Measurements from ENCODE around the gene GALNT9.

Gene GALNT9

DNA sequence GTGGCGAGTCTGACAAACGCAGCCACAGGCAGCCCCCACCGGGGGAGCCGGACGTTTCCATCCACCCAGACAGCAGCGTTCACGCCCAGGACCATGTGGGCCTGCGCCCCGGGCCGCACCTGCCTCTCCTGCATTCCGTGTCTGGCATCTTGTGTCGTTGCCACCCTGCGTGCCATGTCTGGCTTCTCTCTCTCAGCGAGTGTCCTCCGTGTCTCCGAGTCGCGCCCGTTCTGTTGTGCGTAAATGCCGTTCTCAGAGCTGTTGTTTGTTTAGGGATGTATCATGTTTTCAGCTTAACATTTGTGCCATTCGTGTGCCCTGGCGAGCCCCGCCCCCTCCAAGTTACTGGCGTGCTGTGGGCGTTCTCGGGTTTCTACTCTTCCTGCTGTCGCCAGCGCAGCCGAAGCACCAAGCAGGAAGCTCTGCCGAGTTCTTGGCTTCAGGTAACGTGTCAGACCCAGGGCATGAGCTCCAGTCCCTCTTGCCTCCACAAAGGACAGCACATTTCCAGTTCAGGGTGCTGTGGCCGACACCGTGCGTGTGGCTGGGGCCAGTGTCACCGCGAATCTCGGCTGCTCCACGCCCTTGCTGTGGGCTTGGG, 150.5 kb downstream of the GALNT9 start:
- DNase-seq: peak in 1 of 2 experiments; percentile 20

DNA sequence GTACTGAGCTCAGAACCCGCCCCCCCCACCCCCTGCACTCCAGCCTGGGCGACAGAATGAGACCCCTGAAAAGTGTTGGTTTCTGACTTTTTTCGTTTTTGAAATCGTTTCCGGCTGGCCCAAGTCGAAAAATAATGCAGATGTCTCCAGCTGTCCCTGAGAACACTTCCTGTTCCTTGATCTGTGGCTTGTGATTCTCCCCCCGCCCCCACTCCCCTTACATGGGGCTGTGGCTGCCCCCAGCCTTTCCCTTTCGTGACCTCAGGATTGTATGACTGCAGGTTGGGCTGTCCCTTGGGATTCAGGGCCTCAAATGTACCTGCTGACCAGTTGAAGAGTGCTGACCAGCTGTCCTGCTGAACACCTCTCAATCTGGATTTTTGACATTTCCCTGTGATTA, 151.1 kb downstream of the GALNT9 start:
- DNase-seq: no peak

DNA sequence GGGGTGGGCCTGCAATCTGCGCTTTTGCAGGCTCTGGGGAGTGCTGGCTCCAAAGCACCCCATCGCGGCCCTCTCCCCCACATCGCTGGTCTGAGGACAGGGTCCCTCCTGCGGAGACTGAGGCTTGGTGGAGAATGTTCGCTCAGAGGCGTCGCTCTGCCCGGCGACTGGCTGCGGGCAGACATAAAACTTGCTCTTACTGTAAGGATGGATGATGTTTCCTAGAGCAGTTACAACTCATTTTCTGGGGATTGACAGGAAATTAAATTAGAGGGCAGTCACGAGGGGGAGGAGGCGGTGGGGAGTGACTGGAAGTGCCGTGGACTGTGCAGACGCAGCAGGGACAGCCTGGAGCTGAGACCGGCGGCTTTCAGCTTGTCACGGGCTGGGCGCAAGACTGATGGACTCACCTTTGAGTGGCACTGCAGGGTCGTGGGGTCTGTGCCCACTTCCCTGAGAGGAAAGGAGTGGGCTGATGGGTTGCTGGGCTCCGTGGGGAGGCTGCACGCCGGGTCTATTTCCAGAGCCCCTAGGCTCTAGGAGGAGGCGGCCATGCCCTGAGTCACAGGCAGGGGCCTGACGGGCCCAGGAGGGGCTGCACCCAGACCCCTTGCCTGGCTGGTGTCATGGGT, 152.4 kb downstream of the GALNT9 start:
- no peak for DNase-seq

DNA sequence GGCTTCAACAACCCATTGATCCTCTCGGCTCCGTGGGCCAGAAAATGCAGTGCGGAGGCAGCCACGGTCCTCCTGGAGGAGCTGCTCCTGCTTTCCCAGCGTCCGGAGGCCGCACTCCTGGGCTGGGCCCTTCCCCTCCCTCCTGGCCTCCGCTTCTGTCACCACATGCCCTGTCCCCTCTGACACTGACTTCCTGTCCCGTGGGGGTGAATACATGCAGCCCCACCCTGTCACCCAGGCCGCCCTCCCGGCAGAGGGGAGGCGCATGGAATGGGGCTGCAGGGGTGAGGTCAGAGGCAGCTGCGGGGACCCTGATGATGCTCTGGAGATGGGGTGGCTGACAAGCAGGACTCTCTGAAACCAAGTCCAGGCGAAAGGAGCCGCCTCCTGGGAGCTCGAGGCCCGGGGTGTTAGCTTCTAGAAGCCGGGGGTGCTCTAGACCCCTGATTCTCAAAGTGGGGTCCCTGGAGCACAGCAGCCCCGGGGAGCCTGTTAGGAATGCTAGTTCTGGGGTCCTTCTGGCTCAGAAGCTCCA, 152.9 kb downstream of the GALNT9 start:
- DNase-seq: no peak

DNA sequence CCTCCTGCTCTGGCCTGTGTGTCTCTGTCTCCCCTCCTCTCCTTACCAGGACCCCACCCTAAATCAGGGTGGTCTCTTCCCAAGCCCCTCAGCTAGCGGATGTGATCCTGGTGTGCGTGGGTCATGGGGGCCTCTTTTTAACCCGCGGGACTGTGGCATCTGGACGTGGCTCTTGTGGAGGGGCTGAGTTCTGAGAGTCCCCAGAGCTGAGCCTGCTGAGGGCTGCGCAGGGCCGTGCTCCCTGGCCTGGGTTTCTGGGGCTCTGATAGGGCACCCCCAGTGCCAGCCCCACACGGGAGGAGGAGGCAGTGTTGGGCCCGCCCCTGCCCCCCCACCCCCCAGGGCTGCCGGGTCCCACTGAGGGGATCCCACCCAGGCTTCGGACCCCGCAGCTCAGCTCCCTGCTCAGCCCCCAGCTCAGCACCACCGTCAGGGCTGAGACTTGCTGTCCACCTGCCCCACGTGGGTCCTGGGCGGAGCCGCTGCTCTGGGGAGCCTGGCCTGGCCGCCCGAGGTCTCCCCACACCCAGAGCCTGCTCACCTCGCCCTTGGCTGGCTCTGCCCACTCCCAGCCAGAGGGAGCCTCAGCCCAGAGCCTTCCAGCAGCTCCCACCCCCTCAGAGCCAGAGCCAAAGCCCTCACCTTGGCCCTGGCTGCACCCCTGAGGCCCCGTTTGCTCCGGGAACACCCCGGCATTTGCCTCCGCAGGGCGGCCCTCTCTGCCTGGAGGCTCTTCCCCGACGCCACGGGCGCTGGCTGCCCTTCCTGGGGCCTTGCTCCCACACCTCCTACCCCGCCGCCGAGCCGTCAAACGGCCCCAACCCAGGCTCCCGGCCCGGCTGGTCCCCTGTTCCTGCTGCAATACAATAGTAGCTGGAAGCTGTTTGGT, 153.6 kb downstream of the GALNT9 start:
- DNase-seq: no peak

DNA sequence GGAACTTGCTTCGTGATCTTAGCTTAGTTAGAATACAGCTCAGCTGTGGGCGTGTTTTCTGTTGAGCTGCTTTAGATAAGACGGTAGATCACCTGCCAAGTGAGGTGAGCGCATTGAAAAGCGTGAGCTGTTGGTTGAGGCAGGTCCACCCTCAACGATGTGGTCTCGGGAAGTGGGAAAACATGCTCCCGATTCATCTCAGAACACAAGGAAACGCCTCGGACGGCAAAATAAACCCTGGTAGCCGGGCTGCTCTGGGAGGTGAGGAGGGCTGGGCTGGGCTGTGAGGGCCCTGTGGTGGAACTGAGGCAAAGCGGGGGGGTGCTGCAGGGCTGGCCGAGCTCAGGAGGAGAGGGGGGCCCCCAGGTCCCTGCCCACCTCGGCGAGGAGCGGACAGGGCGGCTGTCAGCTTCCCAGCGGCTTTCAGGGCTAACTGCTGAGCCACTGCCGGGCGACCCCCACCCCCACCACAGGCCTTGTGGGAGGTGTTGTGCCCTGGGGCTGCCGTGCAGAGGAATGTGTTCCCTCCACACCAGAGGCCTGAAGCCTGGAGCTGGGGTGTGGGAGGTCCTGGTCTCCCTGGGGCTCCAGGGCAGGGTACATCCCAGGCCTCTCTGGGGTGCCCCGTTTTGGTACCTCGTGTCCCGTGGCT, 154.4 kb downstream of the GALNT9 start:
- DNase-seq: no peak

DNA sequence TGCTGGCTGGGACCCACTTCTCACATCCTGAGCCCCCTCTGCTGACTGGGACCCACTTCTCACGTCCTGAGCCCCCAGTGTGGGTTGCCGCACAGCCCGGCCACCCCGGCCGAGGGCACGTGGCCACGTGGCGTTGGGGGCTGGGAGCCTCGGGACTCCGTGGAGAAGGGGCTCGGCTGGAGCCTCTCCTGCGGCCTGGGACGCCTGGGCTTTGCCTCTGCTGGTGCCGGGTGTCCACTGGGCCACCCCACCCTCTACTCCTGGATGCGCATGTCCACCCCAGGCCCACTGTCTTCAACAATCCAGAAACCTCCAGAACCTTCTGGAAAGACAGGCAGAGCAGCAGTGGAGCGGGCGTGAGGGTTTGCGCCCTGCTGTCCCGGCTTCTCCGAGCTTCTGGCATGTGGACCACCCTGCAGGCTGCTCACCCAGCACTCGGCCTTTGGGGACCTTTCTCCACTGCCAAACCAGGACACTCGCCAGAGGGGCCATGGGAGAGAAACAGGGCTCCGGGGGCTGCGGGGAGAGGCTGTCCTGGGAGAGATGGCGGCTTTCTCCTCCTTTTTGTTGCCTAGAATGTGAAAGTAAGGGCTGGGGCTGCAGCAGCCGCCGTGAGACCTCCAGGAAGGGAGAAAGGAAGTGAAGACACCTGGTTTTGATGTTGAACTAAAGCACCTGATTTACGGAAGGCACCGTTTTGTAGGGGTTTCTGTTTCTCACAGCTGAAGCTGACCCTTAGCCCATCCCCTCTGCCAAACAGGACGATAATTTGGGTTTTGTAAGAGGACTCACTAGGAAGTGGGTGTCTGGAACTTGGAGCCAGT, 155.2 kb downstream of the GALNT9 start:
- no peak for DNase-seq

DNA sequence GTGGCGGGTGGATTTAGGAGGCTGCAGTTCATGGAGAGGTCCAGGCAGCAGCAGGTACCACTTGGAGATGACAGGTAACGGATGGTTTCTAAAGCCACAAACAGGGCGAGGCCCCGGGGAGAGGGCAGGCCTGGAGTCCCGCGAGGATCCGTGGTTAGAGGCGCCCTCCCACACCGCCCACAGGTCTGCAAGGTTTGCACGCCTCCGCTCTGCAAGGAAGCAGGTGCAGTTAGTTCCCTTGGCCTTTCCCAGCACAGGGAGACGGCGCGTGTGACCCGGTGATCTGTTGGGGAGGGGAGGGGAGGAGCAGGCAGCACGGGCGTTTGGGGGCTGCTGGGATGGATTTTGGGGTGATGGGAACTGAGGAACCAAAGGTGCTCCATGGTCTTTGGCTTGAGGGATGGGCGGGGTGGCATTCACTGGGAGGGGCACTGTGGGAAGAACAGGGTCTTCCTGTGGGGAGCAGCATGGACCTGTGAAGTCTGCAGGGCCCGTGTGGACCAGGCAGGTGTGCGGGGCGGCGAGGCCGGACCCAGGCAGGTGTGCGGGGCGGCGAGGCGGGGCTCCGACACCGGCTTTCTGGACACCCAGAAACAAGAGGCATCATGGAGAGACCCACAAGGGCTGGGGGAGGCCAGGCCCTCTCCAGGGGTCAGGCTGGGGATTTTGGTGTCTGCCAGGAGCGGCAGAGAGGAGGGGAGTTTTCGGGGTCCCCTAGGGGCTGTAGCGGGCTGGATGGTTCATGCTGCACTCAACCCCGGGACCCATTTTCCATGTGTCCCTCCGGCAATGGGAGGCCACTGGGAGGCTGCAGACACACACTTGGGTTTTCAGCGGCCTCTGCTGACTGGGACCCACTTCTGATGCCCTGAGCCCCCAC, 156.0 kb downstream of the GALNT9 start:
- DNase-seq: no peak

DNA sequence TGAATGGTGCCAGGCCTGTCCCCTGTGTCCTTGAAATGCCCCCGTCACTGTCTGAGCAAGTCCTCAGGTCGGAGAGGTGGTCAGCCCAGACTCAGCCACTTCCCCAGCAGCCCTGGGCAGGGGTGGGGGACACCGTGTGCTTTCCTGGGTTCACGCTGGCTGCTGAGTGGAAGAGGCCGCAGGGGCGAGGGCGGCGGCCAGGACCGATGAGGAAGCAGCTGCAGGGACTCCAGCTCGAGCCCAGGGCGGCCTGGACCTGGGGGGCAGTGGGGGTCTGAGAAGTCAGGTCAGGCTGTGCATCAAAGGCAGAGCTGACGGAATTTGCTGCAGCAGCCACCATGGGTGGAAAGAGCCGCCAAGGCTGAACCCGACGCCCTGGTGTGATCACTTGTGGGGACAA, 156.8 kb downstream of the GALNT9 start:
- DNase-seq: no peak

DNA sequence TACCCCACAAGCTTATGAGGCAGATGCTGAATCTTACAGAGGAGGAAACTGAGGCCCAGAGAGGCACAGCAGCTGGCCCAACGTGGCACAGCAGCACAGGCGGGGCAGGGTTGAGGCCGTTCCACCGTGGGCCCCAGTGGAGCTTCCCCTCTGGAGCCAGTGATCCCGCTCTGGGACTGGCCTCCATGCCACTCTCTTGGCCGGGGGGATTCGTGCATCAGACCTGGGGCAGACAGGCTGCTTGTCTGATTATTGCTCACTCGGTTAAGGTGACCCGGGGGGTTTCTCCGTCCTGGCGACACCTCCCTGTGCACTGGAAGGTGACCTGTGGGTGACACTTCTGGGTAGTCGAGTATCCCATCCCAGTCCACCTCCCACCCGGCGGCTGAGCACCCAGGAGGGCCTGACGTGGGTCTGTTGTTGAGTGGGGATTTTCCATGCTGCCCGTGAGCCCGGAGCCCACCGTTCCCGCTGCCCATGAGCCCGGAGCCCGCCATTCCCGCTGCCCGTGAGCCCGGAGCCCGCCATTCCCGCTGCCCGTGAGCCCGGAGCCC, 157.3 kb downstream of the GALNT9 start:
- DNase-seq: no peak

DNA sequence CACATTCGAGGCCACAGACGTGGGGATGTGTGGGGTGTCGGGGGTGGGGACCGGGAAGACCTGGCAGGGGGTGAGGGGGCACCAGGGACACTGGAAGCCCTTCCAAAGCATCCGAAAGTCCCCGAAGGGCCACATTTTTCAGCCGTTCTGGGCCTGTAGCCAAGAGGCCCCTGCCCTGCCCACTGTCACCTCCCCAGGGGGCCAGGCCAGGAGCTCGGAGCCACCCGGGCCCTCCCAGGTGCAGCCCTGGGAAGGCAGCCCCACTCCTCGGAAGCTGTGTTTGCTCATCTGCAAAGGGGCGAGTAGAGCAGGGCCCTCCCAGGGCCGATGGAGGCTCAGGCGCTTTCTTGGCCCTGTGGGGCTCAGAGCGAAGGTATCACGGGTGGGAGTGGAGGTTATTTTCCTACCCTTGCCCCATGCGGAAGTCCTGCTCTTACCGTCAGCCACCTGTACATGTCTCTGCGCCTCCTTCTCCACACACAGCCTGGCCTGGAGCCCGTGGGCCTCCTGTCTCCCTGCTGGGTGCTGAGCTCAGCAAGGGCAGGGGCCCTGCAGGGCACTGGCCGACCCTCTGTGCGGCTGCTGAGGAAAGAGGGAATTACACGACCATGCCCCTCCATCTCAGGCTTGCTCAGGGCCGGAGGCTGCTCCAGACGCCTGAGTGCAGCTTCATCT, 158.0 kb downstream of the GALNT9 start:
- no peak for DNase-seq

DNA sequence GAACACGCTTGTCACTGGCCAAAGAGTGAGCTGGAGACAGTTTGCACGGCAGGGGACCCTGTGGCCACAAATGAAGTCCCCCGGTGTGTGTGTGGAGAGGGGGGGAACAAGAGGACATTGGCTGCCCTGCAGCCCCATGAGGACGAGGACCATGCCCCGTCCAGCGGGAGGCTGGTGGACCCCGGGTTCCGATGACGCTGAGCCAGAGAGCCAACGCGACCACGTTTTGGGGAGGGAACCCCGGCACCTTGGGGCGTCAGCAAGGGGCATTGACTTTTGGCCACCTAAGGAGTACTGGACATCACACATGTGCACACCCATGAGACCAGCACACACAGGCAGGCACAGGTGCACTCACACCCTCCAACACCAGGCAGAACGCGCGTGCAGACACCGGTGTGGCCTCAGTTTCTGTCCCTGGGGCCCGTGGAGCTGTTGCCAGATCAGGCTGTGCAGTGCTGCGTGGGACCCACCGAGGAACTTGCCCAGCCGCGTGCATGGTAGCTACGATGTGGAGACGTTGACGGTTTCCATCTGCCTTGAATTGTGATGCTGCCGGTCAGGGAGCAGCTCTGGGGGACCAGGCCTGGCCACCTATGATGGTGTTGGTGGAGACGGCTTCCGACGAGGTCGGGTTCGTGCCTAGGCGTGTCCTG, 158.6 kb downstream of the GALNT9 start:
- no peak for DNase-seq

DNA sequence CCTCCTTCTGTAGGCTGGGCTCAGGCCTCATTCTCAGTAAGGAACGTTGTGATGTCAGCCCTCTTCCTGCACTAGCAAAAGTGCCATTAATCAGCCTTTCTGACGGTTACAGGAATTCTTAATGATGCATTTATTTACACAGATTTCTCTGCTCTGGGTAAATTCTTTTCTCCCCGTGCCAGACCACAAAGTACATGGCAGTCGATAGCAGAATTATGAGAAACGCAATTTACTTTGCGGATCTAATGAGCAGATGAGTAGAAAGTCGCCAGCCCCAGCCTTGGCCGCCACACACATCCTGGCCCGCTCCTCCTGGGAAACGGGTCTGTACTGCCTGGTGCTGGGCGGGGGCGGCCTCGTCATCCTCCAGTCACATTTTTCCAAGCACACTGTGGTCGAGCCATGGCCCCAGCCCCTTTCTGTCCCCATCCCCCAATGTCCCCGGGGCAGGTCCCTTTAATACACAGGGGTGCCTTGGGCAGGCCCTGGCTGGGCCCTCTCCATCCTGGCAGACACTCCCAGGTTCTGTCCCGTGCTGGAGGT, 159.2 kb downstream of the GALNT9 start:
- DNase-seq: peak in 1 of 2 experiments; percentile 8

DNA sequence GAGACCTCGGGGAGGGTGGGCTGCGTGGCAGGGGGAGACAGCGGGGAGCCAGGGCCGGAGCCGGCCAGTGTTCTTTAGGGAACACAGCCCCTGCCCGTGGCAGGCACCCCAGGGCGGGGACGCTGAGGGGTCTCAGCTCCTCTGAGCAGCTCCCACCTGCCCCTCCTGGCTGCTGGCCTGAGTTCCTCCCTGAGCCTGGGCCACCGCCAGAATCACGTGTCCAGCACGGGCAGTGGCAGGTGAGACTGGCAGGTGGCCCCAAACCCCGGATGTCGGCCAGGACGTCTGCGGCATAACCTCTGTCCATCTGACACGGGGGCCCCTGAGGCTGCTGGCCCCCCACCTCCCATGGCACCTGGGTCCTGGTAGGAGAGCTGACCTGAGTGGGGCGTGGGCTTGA, 160.0 kb downstream of the GALNT9 start:
- DNase-seq: peak in 1 of 2 experiments; percentile 23

DNA sequence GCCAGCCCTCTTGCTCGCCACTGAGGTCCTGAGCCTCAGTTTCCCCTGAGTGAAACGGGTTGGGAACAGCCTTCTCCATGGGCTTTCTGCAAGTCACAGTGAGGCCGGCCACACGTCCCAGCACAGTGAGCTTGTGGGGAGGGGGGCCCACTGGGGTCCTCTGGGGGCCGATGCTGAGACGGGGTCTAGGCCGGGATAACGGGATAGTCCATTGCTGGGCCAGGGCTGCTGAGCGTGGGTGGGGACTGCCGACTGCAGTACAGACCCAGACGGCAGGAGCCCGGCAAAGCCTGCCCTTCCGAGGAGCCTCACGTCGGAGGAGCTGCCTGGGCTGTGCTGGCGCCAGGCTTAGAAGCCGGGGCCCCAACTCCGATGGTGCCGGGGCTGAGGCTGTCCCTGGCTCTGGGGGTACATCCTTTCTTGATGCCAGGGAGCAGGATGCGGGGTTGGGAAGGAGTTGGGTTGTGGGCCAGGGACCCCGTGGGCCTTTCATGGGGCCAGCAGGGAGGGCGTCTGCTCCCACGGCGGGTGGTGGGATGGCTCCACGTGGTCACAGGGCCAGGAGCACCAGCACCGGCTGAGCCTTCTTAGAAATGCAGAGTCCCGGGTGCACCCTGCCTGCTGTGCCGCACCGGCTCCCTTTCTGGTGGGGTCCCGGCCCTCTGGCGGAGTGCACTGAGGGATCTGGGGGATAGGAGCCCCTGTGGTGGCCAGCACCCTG, 160.9 kb downstream of the GALNT9 start:
- no peak for DNase-seq

DNA sequence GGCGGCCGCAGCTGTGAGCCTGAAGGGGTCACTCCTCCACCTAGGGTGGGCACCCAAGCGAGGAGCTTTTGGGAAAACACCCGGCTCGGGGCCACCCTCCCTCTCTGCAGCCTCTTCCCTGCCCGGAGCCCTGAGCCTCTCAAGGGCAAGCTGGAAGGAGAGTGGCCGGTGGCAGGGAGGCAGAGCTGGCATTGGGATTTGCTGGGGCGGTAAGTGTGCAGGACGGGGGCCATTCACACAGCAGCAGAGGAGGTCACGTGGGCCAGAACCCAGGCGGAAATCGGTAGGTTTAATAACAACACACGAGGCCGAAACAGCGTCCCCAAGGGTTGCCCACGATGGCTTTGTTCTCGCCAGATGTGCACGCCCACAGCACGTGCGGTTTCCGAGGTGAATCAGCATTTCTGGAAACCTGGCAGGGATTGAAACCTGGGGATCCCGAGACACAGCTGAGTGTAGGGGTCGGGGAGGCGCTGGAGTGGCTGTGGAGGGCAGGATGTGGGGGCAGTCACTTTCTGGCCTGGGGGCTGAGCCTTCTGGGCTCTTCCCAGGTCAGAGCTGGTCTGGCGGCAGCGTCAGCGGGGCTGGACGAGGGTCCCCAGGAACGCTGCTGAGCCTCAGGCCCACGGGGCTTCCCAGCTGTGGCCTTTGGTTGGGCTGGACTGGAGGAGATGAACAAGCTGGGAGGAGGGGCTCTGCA, 161.6 kb downstream of the GALNT9 start:
- no peak for DNase-seq

DNA sequence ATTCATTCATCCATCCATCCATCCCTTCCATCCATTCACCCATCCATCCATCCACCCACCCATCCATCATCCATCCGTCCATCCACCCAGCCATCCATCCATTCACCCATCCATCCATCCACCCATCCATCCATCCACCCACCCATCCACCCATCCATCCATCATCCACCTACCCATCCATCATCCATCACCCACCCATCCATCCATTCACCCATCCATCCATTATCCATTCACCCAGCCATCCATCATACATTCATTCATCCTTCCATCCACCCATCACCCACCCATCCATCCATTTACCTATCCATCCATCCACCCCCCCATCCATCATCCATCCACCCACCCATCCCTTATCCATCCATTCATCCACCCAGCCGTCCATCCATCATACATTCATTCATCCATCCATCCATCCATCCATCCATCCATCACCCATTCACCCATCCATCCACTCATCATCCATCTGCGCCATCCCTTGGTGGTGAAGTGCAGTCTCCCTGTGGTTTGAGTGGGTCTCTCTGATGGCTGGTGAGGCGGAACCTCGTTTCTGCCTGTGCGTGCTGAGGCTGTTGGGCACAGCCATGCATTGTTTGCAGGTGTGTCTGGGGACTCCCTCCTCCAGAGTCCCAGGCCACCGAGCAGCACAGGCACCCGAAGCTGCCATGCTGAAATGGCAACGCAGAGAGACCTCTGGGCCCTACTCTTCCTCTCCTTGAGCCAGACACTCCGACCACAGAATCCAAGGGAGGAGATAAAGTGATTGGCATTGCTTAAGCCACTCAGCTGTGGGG, 162.4 kb downstream of the GALNT9 start:
- no peak for DNase-seq
